H9 (cell line): Measurements from ENCODE around the gene ILF3. TPM values are rescaled to one million over a fixed set of nuclear protein-coding genes. Genes with fewer than 3 reads are reported as not detected.

Experiments
- DNase-seq: peaks from one replicate; pipeline ENCODE4 v3.0.0-alpha.2; 2017
- H2AFZ ChIP-seq: one replicate; pipeline ENCODE4 v1.6.1; 2013; ENCODE audit warnings: mild to moderate bottlenecking, low read length, control low read depth, moderate library complexity
- H2AK5ac ChIP-seq: 2 replicates; pipeline ENCODE4 v1.6.1; 2013; ENCODE audit warnings: low read length, control low read depth, mixed read lengths; ENCODE audit not compliant: insufficient read length
- H2BK120ac ChIP-seq: one replicate; pipeline ENCODE4 v1.6.1; 2013; ENCODE audit warnings: low read depth, mild to moderate bottlenecking, low read length, control low read depth, inconsistent platforms; ENCODE audit not compliant: poor library complexity, severe bottlenecking
- H2BK12ac ChIP-seq: 2 replicates; pipeline ENCODE4 v1.6.1; 2013; ENCODE audit warnings: low read length, control low read depth, mixed read lengths, low read depth; ENCODE audit not compliant: insufficient read length
- H2BK15ac ChIP-seq: 2 replicates; pipeline ENCODE4 v1.6.1; 2013; ENCODE audit warnings: low read depth, low read length, control low read depth
- H2BK20ac ChIP-seq: one replicate; pipeline ENCODE4 v1.6.1; 2013; ENCODE audit warnings: low read depth, mild to moderate bottlenecking, low read length, control low read depth, inconsistent platforms; ENCODE audit not compliant: poor library complexity, severe bottlenecking
- H2BK5ac ChIP-seq: 2 replicates; pipeline ENCODE4 v1.6.1; 2013; ENCODE audit warnings: low read length, control low read depth, mixed read lengths; ENCODE audit not compliant: insufficient read length
- H3K14ac ChIP-seq: 2 replicates; pipeline ENCODE4 v1.6.1; 2013; ENCODE audit warnings: low read length, control low read depth; ENCODE audit not compliant: insufficient read depth
- H3K18ac ChIP-seq: 2 replicates; pipeline ENCODE4 v1.6.1; 2013; ENCODE audit warnings: low read depth, mild to moderate bottlenecking, mixed read lengths, low read length, control low read depth; ENCODE audit not compliant: insufficient read length
- H3K23ac ChIP-seq: 2 replicates; pipeline ENCODE4 v1.6.1; 2013; ENCODE audit warnings: low read length, control low read depth, mixed read lengths, low read depth; ENCODE audit not compliant: insufficient read length
- H3K23me2 ChIP-seq: 2 replicates; pipeline ENCODE4 v1.6.1; 2013; ENCODE audit warnings: low read depth, mild to moderate bottlenecking, mixed read lengths, low read length, control low read depth; ENCODE audit not compliant: insufficient read length, poor library complexity, severe bottlenecking
- H3K27ac ChIP-seq: 2 replicates; pipeline ENCODE4 v1.5.1; 2013; ENCODE audit warnings: low read length, control low read depth, mixed read lengths, low read depth; ENCODE audit not compliant: insufficient read length
- H3K27me3 ChIP-seq: 2 replicates; pipeline ENCODE4 v1.6.1; 2013; ENCODE audit warnings: low read length, control low read depth, inconsistent platforms; ENCODE audit not compliant: insufficient read depth
- H3K4ac ChIP-seq: 2 replicates; pipeline ENCODE4 v1.6.1; 2013; ENCODE audit warnings: low read depth, mild to moderate bottlenecking, control low read depth, inconsistent platforms, low read length, moderate library complexity
- H3K4me1 ChIP-seq: 2 replicates; pipeline ENCODE4 v1.6.1; 2013; ENCODE audit warnings: low read length, control low read depth, inconsistent platforms; ENCODE audit not compliant: insufficient read depth
- H3K4me2 ChIP-seq: 2 replicates; pipeline ENCODE4 v1.6.1; 2013; ENCODE audit warnings: low read length, control low read depth, mixed read lengths; ENCODE audit not compliant: insufficient read length, insufficient read depth
- H3K56ac ChIP-seq: 2 replicates; pipeline ENCODE4 v1.6.1; 2013; ENCODE audit warnings: low read depth, mild to moderate bottlenecking, mixed read lengths, low read length, control low read depth; ENCODE audit not compliant: insufficient read length
- H3K79me1 ChIP-seq: 2 replicates; pipeline ENCODE4 v1.6.1; 2013; ENCODE audit warnings: low read depth, mild to moderate bottlenecking, moderate library complexity, low read length, control low read depth, inconsistent platforms; ENCODE audit not compliant: insufficient read depth, poor library complexity, severe bottlenecking
- H3K79me2 ChIP-seq: 2 replicates; pipeline ENCODE4 v1.6.1; 2013; ENCODE audit warnings: low read length, control low read depth, inconsistent platforms; ENCODE audit not compliant: insufficient read depth
- H3K9ac ChIP-seq: 2 replicates; pipeline ENCODE4 v1.6.1; 2013; ENCODE audit warnings: low read length, control low read depth, mixed read lengths; ENCODE audit not compliant: insufficient read length; ENCODE audit errors: extremely low read depth
- H3K9me3 ChIP-seq: one replicate; pipeline ENCODE4 v1.6.1; 2013; ENCODE audit warnings: low read depth, low read length, inconsistent platforms; ENCODE audit not compliant: control insufficient read depth
- H3T11ph ChIP-seq: one replicate; pipeline ENCODE4 v1.6.1; 2013; ENCODE audit warnings: mild to moderate bottlenecking, low read length, control low read depth, inconsistent platforms
- H4K20me1 ChIP-seq: one replicate; pipeline ENCODE4 v1.6.1; 2013; ENCODE audit not compliant: control insufficient read depth, insufficient read length, insufficient read depth
- H4K5ac ChIP-seq: 2 replicates; pipeline ENCODE4 v1.6.1; 2013; ENCODE audit warnings: low read depth, mild to moderate bottlenecking, mixed read lengths, low read length, control low read depth; ENCODE audit not compliant: insufficient read length
- H4K8ac ChIP-seq: replicated peaks from 2 replicates; pipeline ENCODE4 v1.6.1; 2013; ENCODE audit warnings: low read length, control low read depth, mixed read lengths, low read depth; ENCODE audit not compliant: insufficient read length
- H4K91ac ChIP-seq: 2 replicates; pipeline ENCODE4 v1.6.1; 2013; ENCODE audit warnings: low read depth, mild to moderate bottlenecking, moderate library complexity, mixed read lengths, low read length, control low read depth; ENCODE audit not compliant: insufficient read length
- H3K27ac Mint-ChIP-seq, 3 experiments: 2 replicates in 2 of 3; 3 replicates in 1 of 3; pipeline ENCODE4 v1.8.0; 2020 to 2021; ENCODE audit warnings: mixed read lengths in 3 of 3, mild to moderate bottlenecking in 1 of 3, moderate library complexity in 1 of 3
- H3K27me3 Mint-ChIP-seq: 2 replicates; pipeline ENCODE4 v1.8.0; 2021; ENCODE audit warnings: low read depth, mild to moderate bottlenecking, moderate library complexity, mixed read lengths
- H3K36me3 Mint-ChIP-seq, 3 experiments: 2 replicates in 2 of 3; 3 replicates in 1 of 3; pipeline ENCODE4 v1.8.0; 2020 to 2021; ENCODE audit warnings: low read depth in 3 of 3, mixed read lengths in 3 of 3; ENCODE audit not compliant: insufficient read depth in 1 of 3
- H3K4me1 Mint-ChIP-seq, 2 experiments: 2 replicates each; pipeline ENCODE4 v1.8.0; 2020; ENCODE audit warnings: mixed read lengths in 2 of 2
- H3K4me3 Mint-ChIP-seq, 2 experiments: 2 replicates in 1 of 2; 3 replicates in 1 of 2; pipeline ENCODE4 v1.8.0; 2020 to 2021; ENCODE audit warnings: mild to moderate bottlenecking in 2 of 2, mixed read lengths in 2 of 2, moderate library complexity in 1 of 2
- H3K9me3 Mint-ChIP-seq, 2 experiments: 2 replicates in 1 of 2; 3 replicates in 1 of 2; pipeline ENCODE4 v1.8.0; 2020; ENCODE audit warnings: mild to moderate bottlenecking in 2 of 2, mixed read lengths in 2 of 2, moderate library complexity in 1 of 2
- WGBS: extraction: QIAGEN DNeasy Blood & Tissue Kit; methylation state at CpG from one replicate; pipeline ENCODE4 v1.1.7; 2013; ENCODE audit warnings: missing lambda C conversion rate, low lambda C conversion rate, mixed read lengths; ENCODE audit not compliant: insufficient read length; ENCODE audit errors: extremely low coverage; 5-methylcytosine and 5-hydroxymethylcytosine counted together
- total RNA-seq: library from RNA; stranded (reverse); gene quantifications from 2 replicates; pipeline ENCODE4 v1.2.1, GENCODE V29; 2021
- TF ChIP-seq, protein P1 (sequence below): fragments of 200-600 bp; sonication (generic); conservative IDR thresholded peaks from 3 replicates; pipeline ENCODE4 v1.8.0; 2021; ENCODE audit warnings: antibody characterized with exemption, mild to moderate bottlenecking

ILF3 gene
- total RNA-seq, 1 experiment from 2014 or later: 841 TPM

DNA sequence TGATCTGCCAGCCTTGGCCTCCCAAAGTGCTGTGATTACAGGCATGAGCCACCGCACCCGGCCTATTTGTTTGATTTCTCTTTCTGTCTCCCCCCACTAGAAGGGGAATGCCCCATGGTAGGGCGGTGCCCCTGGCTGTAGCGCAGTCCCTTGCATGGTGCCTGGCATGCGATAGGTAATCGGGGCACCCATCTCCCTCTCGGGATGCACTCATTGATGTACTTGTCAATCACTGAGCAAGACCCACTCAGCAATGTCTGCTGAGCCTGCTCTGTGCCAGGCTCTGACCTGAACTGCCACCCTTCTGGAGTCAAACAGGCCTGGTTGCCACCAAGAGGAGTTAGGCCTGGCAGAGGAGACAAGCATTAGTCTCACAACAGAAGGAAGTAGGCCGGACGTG lies 83.6 kb downstream of the ILF3 start:
- no peak overlapping the region for H2BK20ac ChIP-seq
- no CpG with 5 or more reads among the region's 9 CpGs for WGBS
- no peak overlapping the region for H2AK5ac ChIP-seq
- Mint-ChIP-seq H3K36me3 (peaks cover 6 to 13% (median 11%) of the 10 kb centered on the region in 3 experiments; a peak in 6 of 7 replicates), H3K27ac (peak overlapping the region; percentile 50 to 94 (median 87); a peak in 5 of 7 replicates), H3K27me3 (no peaks in the 10 kb centered on the region), H3K4me1 (peaks cover 4 to 11% of the 10 kb centered on the region in 2 experiments), H3K9me3 (peaks cover 5 to 7% of the 10 kb centered on the region in 2 experiments; a peak in 4 of 5 replicates), H3K4me3 (no peak overlapping the region)
- no peak overlapping the region for H3T11ph ChIP-seq
- H4K8ac ChIP-seq: no peak overlapping the region
- H3K14ac ChIP-seq: no peak overlapping the region
- H3K27ac ChIP-seq: no peak overlapping the region
- no peak overlapping the region for H4K91ac ChIP-seq
- H3K18ac ChIP-seq: no peak overlapping the region
- H3K56ac ChIP-seq: no peak overlapping the region
- H3K23ac ChIP-seq: no peak overlapping the region
- H4K5ac ChIP-seq: no peak overlapping the region
- H2BK120ac ChIP-seq: no peak overlapping the region
- TF ChIP-seq, protein P1, sequence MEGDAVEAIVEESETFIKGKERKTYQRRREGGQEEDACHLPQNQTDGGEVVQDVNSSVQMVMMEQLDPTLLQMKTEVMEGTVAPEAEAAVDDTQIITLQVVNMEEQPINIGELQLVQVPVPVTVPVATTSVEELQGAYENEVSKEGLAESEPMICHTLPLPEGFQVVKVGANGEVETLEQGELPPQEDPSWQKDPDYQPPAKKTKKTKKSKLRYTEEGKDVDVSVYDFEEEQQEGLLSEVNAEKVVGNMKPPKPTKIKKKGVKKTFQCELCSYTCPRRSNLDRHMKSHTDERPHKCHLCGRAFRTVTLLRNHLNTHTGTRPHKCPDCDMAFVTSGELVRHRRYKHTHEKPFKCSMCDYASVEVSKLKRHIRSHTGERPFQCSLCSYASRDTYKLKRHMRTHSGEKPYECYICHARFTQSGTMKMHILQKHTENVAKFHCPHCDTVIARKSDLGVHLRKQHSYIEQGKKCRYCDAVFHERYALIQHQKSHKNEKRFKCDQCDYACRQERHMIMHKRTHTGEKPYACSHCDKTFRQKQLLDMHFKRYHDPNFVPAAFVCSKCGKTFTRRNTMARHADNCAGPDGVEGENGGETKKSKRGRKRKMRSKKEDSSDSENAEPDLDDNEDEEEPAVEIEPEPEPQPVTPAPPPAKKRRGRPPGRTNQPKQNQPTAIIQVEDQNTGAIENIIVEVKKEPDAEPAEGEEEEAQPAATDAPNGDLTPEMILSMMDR: no peak
- H3K79me1 ChIP-seq: peaks cover 5% of the 10 kb centered on the region
- no peak overlapping the region for H2BK12ac ChIP-seq
- H2AFZ ChIP-seq: no peak overlapping the region
- no peak overlapping the region for H2BK5ac ChIP-seq
- H3K23me2 ChIP-seq: no peaks in the 10 kb centered on the region
- H4K20me1 ChIP-seq: no peaks in the 10 kb centered on the region
- no peaks in the 10 kb centered on the region for H3K9me3 ChIP-seq
- H3K79me2 ChIP-seq: peaks cover 2% of the 10 kb centered on the region; the same call in 1 of the 2 replicates
- H3K27me3 ChIP-seq: no peaks in the 10 kb centered on the region
- H3K4ac ChIP-seq: no peak overlapping the region
- H3K4me2 ChIP-seq: no peak overlapping the region
- no peak overlapping the region for H3K9ac ChIP-seq
- no peaks in the 10 kb centered on the region for H3K4me1 ChIP-seq
- DNase-seq: no peak
- no peak overlapping the region for H2BK15ac ChIP-seq
